HCT116 (cell line): Measurements from ENCODE around the gene SEC24D. TPM values are rescaled to one million over a fixed set of nuclear protein-coding genes. Genes with fewer than 3 reads are reported as not detected.

Source experiments
- ATAC-seq: fragments of 200-7000 bp; cut with Tn5 transposase; 2 replicates; pipeline ENCODE4 v1.9.1; 2020; ENCODE audit warnings: mild to moderate bottlenecking, moderate library complexity
- BruUV-seq: library from RNA; stranded (reverse); fragments of 400-500 nt; replicated peaks from 2 replicates; lab custom pipeline; 2021; lab: Mats Ljungman, UMichigan
- CTCF ChIA-PET: fragments of 300-600 bp; sonication (Branson Sonifier 250); formaldehyde crosslinking; loops from one replicate; lab custom pipeline; 2021; ENCODE audit warnings: antibody characterized with exemption; lab: Charles Lee
- POLR2A ChIA-PET: fragments of 300-600, 350-600 bp; sonication (Branson Sonifier 250); formaldehyde crosslinking; loops from one replicate; lab custom pipeline; 2021; ENCODE audit warnings: antibody characterized with exemption; lab: Charles Lee
- RAD21 ChIA-PET, 2 experiments: fragments of 300-600 bp; sonication (Branson Sonifier 250); formaldehyde crosslinking; loops; one replicate each; lab custom pipeline; 2023; ENCODE audit warnings: low total read pairs in 2 of 2; ENCODE audit not compliant: uncharacterized antibody in 2 of 2, unreplicated experiment in 2 of 2, low non-redundant PET in 1 of 2; lab: Charles Lee
- DNase-seq: peaks from one replicate; pipeline ENCODE4 v3.0.0-alpha.2; 2010; ENCODE audit warnings: low read depth, low spot score
- H2AFZ ChIP-seq: fragments of 200-600 bp; shearing (Covaris generic), sonication (generic); 2 replicates; pipeline ENCODE4 v1.6.1; 2017; ENCODE audit warnings: low read depth, mixed run types, mixed read lengths, antibody characterized with exemption, low read length; ENCODE audit not compliant: poor library complexity, severe bottlenecking
- H3K27ac ChIP-seq: 2 replicates; pipeline ENCODE4 v1.5.1; 2012; ENCODE audit warnings: low read depth, low read length
- H3K27me3 ChIP-seq: fragments of 200-600 bp; sonication (generic); 2 replicates; pipeline ENCODE4 v1.6.1; 2016; ENCODE audit warnings: mixed run types, low read length, mixed read lengths; ENCODE audit not compliant: insufficient read depth
- H3K36me3 ChIP-seq, 2 experiments: fragments of 200-500 bp in 1 of 2; fragments of 200-600 bp in 1 of 2; sonication (Bioruptor generic) in 1 of 2; sonication (generic) in 1 of 2; 2 replicates each; pipeline versions ENCODE4 v1.5.1 to v1.6.1; 2014 to 2016; ENCODE audit warnings: low read length in 2 of 2, inconsistent platforms in 1 of 2, mixed read lengths in 1 of 2, mixed run types in 1 of 2; ENCODE audit not compliant: insufficient read depth in 2 of 2, control insufficient read depth in 1 of 2
- H3K4me1 ChIP-seq, 2 experiments: fragments of 200-600 bp in 1 of 2; sonication (generic) in 1 of 2; 2 replicates each; pipeline versions ENCODE4 v1.5.1 to v1.6.1; 2012 to 2017; ENCODE audit warnings: low read length in 2 of 2, inconsistent platforms in 1 of 2, mild to moderate bottlenecking in 1 of 2, mixed read lengths in 1 of 2, mixed run types in 1 of 2, moderate library complexity in 1 of 2; ENCODE audit not compliant: insufficient read depth in 2 of 2, control insufficient read depth in 1 of 2
- H3K4me2 ChIP-seq: fragments of 200-600 bp; sonication (generic); 2 replicates; pipeline ENCODE4 v1.6.1; 2017; ENCODE audit warnings: mixed run types, low read length, mixed read lengths
- H3K4me3 ChIP-seq, 2 experiments: fragments of 200-600 bp in 1 of 2; sonication (generic) in 1 of 2; replicated peaks in 1 of 2; 2 replicates each; pipeline ENCODE4 v1.5.1; 2011 to 2016; ENCODE audit warnings: low read length in 2 of 2, control low read depth in 1 of 2, low read depth in 1 of 2, mild to moderate bottlenecking in 1 of 2, mixed read lengths in 1 of 2, mixed run types in 1 of 2
- H3K79me2 ChIP-seq: fragments of 200-600 bp; sonication (generic); 2 replicates; pipeline ENCODE4 v1.6.1; 2017; ENCODE audit warnings: mild to moderate bottlenecking, mixed run types, low read length, moderate library complexity, mixed read lengths; ENCODE audit not compliant: insufficient read depth
- H3K9ac ChIP-seq: fragments of 200-600 bp; sonication (generic); 2 replicates; pipeline ENCODE4 v1.6.1; 2016; ENCODE audit warnings: low read length, mixed read lengths
- H3K9me2 ChIP-seq: fragments of 200-600 bp; sonication (generic), shearing (Covaris generic); 2 replicates; pipeline ENCODE4 v1.6.1; 2017; ENCODE audit warnings: mixed run types, mild to moderate bottlenecking, moderate library complexity; ENCODE audit not compliant: insufficient read depth
- H3K9me3 ChIP-seq, 2 experiments: fragments of 200-500 bp in 1 of 2; fragments of 200-600 bp in 1 of 2; sonication (Bioruptor generic) in 1 of 2; sonication (generic) in 1 of 2; 2 replicates each; pipeline ENCODE4 v1.6.1; 2014 to 2017; ENCODE audit warnings: low read length in 2 of 2, mixed read lengths in 2 of 2, inconsistent platforms in 1 of 2, low read depth in 1 of 2, mild to moderate bottlenecking in 1 of 2, mixed run types in 1 of 2, moderate library complexity in 1 of 2; ENCODE audit not compliant: control insufficient read depth in 1 of 2, insufficient read depth in 1 of 2
- H4K20me1 ChIP-seq: fragments of 200-600 bp; sonication (generic), shearing (Covaris generic); 2 replicates; pipeline ENCODE4 v1.6.1; 2017; ENCODE audit warnings: mixed run types, mild to moderate bottlenecking, moderate library complexity; ENCODE audit not compliant: insufficient read depth
- ELF1 ChIP-seq: IDR thresholded peaks from 2 replicates; pipeline ENCODE4 v1.6.1; 2012; ENCODE audit warnings: low read depth, borderline replicate concordance
- FOSL1 ChIP-seq: IDR thresholded peaks from 2 replicates; pipeline ENCODE4 v1.6.1; 2012; ENCODE audit warnings: low read depth
- POLR2A ChIP-seq: IDR thresholded peaks from 2 replicates; pipeline ENCODE4 v1.7.0; 2011; ENCODE audit warnings: borderline replicate concordance; ENCODE audit not compliant: insufficient read depth, insufficient read length; ENCODE audit errors: extremely low read depth
- POLR2AphosphoS5 ChIP-seq: IDR thresholded peaks from 2 replicates; pipeline ENCODE4 v1.6.1; 2011; ENCODE audit warnings: mild to moderate bottlenecking, low read depth, low read length, moderate library complexity
- RAD21 ChIP-seq: IDR thresholded peaks from 2 replicates; pipeline ENCODE4 v1.6.1; 2012; ENCODE audit warnings: low read depth, mild to moderate bottlenecking
- REST ChIP-seq: IDR thresholded peaks from 2 replicates; pipeline ENCODE4 v1.6.1; 2012; ENCODE audit warnings: low read depth
- SIN3A ChIP-seq: IDR thresholded peaks from 2 replicates; pipeline ENCODE4 v1.6.1; 2012; ENCODE audit warnings: low read depth
- SRF ChIP-seq: IDR thresholded peaks from 2 replicates; pipeline ENCODE4 v1.6.1; 2012; ENCODE audit warnings: low read depth
- TCF7L2 ChIP-seq: IDR thresholded peaks from 2 replicates; pipeline ENCODE4 v1.7.0; 2011; ENCODE audit warnings: borderline replicate concordance, inconsistent platforms; ENCODE audit not compliant: insufficient read depth, insufficient read length; ENCODE audit errors: extremely low read depth
- ZFX ChIP-seq: fragments of 450-650 bp; IDR thresholded peaks from 2 replicates; pipeline ENCODE4 v1.6.1; 2017
- ZNF274 ChIP-seq: fragments of 200-500 bp; sonication (Bioruptor generic); IDR thresholded peaks from 2 replicates; pipeline ENCODE4 v1.6.1; 2014; ENCODE audit warnings: mild to moderate bottlenecking, low read depth, low read length, inconsistent platforms
- intact Hi-C: fragments of 100-400 bp; cut with micrococcal nuclease; formaldehyde crosslinking; loops from 2 replicates; pipeline ENCODE4 v1.10.0; 2022
- total RNA-seq: library from RNA; stranded (reverse); gene quantifications from one replicate; pipeline ENCODE4 v1.2.1, GENCODE V29; 2021; ENCODE audit not compliant: unreplicated experiment
- TF ChIP-seq, protein P1 (sequence below), 3 experiments: fragments of 200-600 bp in 1 of 3; sonication (generic) in 1 of 3; IDR thresholded peaks in 2 of 3; conservative IDR thresholded peaks in 1 of 3; 2 replicates each; pipeline ENCODE4 v1.5.1; 2012 to 2017; ENCODE audit warnings: low read depth in 2 of 3, low read length in 2 of 3, antibody characterized with exemption in 1 of 3, borderline replicate concordance in 1 of 3, control low read depth in 1 of 3, mild to moderate bottlenecking in 1 of 3, mixed read lengths in 1 of 3, mixed run types in 1 of 3, moderate library complexity in 1 of 3; ENCODE audit not compliant: insufficient read depth in 1 of 3
- TF ChIP-seq, protein P2 (sequence below): IDR thresholded peaks from 2 replicates; pipeline ENCODE4 v1.6.1; 2012

The SEC24D gene
- total RNA-seq, 1 experiment from 2014 or later, result 28.5 TPM

DNA sequence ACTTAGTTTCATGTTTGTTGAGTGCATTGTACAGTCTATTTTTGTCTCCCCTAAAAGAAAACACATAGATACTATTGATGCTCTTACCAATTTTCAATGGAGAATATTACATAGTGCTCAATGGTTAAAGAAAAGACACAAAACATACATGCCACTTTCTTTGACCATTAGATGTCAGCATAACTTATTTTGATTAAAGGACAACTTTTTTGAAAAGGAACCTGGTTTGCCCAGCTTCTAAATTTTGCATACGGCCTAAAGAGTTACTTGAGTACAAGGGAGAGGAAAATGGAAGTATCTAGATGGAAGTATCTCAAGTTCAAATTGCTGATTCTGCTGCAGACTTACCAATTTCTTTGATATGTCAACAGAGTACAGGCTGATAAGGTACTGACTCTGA lies 82.2 kb downstream of the SEC24D start:
- ChIA-PET POLR2A (no interaction called here), CTCF (no interaction called here), RAD21 (no interaction called here)
- intact Hi-C loops, result no loop called here
- ATAC-seq (no peak), DNase-seq (no peak)
- no peaks in the 10 kb centered on the region for H3K9me3 ChIP-seq
- no peak overlapping the region for H3K4me2 ChIP-seq
- H3K27me3 ChIP-seq, result no peaks in the 10 kb centered on the region
- no peaks in the 10 kb centered on the region for H3K9me2 ChIP-seq
- H4K20me1 ChIP-seq, result no peaks in the 10 kb centered on the region
- H3K9ac ChIP-seq, result no peak overlapping the region
- no peak overlapping the region for H3K4me3 ChIP-seq
- no peak overlapping the region for H2AFZ ChIP-seq
- no peaks in the 10 kb centered on the region for H3K79me2 ChIP-seq
- TF ChIP-seq ELF1 (no peak), SRF (no peak), TCF7L2 (no peak), FOSL1 (no peak), ZFX (no peak), SIN3A (no peak), ZNF274 (no peak), REST (no peak), POLR2A (no peak), POLR2AphosphoS5 (no peak), RAD21 (no peak)
- TF ChIP-seq, protein P1, sequence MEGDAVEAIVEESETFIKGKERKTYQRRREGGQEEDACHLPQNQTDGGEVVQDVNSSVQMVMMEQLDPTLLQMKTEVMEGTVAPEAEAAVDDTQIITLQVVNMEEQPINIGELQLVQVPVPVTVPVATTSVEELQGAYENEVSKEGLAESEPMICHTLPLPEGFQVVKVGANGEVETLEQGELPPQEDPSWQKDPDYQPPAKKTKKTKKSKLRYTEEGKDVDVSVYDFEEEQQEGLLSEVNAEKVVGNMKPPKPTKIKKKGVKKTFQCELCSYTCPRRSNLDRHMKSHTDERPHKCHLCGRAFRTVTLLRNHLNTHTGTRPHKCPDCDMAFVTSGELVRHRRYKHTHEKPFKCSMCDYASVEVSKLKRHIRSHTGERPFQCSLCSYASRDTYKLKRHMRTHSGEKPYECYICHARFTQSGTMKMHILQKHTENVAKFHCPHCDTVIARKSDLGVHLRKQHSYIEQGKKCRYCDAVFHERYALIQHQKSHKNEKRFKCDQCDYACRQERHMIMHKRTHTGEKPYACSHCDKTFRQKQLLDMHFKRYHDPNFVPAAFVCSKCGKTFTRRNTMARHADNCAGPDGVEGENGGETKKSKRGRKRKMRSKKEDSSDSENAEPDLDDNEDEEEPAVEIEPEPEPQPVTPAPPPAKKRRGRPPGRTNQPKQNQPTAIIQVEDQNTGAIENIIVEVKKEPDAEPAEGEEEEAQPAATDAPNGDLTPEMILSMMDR (IDR thresholded peaks at IDR 0.05 in 2 of 3, conservative IDR thresholded peaks at IDR 0.05 in 1 of 3; ENCODE audit: borderline replicate concordance in 1 of 3, insufficient read depth in 1 of 3, low read depth in 2 of 3, low read length in 2 of 3), result no peak
- TF ChIP-seq, protein P2, sequence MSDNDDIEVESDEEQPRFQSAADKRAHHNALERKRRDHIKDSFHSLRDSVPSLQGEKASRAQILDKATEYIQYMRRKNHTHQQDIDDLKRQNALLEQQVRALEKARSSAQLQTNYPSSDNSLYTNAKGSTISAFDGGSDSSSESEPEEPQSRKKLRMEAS, result no peak
- H3K4me1 ChIP-seq, result no peaks in the 10 kb centered on the region
- no TSS peak for BruUV-seq
- H3K27ac ChIP-seq, result no peak overlapping the region
- peaks cover 0 to 5% of the 10 kb centered on the region in 2 experiments; a peak in 1 of 4 replicates for H3K36me3 ChIP-seq
